Measurements from ENCODE around the gene BARX1. TPM values are rescaled to one million over a fixed set of nuclear protein-coding genes. Genes with fewer than 3 reads are reported as not detected.

Gene BARX1, protein sequence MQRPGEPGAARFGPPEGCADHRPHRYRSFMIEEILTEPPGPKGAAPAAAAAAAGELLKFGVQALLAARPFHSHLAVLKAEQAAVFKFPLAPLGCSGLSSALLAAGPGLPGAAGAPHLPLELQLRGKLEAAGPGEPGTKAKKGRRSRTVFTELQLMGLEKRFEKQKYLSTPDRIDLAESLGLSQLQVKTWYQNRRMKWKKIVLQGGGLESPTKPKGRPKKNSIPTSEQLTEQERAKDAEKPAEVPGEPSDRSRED
- not detected for total RNA-seq

DNA sequence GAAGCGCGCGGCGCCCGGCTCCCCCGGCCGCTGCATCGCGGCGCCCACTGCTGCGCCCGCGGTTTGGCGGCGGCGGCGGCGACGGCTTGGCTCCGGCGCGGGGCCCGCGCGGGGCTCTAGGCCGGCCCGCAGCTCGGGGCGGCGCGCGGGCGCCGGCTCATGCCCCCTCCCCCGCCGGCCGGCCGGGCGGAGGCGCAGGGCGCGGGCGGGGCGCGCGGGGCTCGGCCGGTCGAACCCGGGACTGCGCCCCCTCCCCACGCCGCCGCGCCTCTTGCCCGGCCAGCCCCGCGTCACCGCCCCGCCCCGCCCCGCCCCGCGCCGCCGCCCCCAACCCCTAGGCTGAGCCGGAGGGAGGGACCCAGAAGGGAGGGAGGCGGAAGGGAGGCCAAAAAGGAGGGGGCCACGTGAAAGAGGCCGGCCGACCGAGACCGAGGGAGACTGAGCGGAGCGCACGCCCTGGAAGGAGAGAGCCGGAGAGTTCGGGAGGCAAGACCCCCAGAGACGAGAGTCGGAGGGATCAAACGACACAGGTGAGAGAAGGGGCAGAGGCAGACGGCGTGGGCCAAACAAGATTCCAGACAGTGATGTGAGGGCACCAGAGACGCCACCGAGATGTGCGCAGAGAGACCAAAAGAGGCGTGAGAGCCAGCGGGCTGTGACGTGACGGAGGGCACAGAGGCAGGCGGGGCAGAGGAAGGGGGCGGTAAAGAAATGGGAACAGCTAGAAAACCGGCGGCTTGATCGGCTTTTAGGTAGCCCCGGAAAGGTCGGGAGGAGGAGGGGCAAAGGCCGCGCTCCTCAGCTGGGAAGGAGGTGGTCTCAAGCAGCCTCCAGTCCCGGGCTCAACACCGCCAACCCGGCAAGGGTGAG, at the start of gene BARX1:
TSS of gene BARX1 (minus strand) at position 245 of the 870 bp plus-strand sequence. CDS start at position 36, 209 bp downstream.
- peaks cover 60% of the 10 kb centered on the region for H3K4me1 ChIP-seq (ENCODE audit: insufficient read depth, low read length)
- H3K4me3 ChIP-seq (ENCODE audit: low read length): no peak within 1 kb of the TSS
- H3K27me3 ChIP-seq (ENCODE audit: insufficient read depth, low read length): peaks cover 92% of the 10 kb centered on the region
- H3K9me3 ChIP-seq (ENCODE audit: low read depth, low read length): no peaks in the 10 kb centered on the region

DNA sequence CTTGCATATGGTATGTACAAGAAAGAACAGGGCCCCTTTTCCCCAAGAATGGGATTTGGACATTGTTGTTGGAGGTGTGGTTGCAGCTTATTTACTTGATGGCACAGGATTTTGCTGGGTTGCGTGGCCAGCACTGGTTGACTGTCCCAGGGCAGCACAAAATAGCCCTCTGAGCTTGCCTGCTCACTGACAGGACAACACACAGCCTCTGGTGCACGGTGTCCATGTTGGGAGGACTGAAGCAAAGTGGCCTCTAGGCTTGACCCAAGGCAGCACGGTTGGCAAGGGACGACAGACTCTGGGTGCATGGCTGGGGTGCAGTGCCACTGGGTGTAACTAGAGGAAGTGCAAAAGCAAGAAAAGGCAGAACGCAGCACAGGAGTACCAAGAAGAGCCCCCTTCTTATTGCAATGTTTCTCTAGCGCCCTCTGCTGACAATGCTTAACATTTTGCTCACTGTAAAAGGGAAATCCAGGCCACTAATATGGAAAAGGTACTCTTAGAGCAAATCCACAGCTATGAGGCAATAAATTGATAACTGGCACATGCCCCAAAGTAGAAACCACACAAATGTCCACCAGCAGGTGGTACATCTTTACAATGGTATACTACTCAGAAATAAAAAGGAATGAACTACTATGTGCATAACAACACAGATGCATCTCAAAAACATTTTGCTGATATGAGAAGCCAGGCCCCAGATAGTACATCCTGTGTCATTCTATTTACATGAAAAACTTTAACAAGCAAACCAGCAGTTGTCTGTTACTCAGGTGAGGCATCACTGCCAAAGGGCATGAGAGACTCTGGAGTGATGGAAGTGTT, 47.4 kb upstream of the BARX1 start:
- Histone ChIP-seq H3K4me1 (ENCODE audit: insufficient read depth, low read length) (no peaks in the 10 kb centered on the region), H3K27me3 (ENCODE audit: insufficient read depth, low read length) (peaks cover 9% of the 10 kb centered on the region), H3K4me3 (ENCODE audit: low read length) (no peak overlapping the region), H3K9me3 (ENCODE audit: low read depth, low read length) (no peaks in the 10 kb centered on the region)

- Histone ChIP-seq H3K27me3 (ENCODE audit: insufficient read depth, low read length) (peaks cover 8% of the 10 kb centered on the region), H3K4me1 (ENCODE audit: insufficient read depth, low read length) (no peaks in the 10 kb centered on the region)
Observed at GRCh38 chr9:93996863-93997262, 41.7 kb upstream of the BARX1 start.

DNA sequence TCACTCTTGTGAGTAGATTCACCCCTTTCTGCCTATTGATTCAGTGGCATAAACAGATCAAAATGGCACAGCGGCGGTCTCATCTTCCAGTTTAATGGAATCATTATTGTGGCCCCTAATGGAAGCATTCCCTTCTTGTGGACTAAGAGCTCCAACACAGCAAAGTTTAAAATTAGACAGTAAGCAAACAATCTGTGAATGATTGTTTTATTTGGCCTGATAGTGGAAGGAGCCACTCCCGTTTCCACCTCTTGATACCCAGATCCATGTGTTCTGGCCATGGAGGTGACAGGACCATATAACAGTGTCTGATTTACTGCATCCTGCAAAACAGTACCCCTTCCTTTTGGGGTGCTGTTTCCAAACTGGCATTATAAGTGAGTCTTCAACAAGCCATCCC, 41.2 kb upstream of the BARX1 start:
- Histone ChIP-seq H3K9me3 (ENCODE audit: low read depth, low read length) (no peaks in the 10 kb centered on the region), H3K27me3 (ENCODE audit: insufficient read depth, low read length) (peaks cover 11% of the 10 kb centered on the region), H3K4me1 (ENCODE audit: insufficient read depth, low read length) (no peaks in the 10 kb centered on the region), H3K4me3 (ENCODE audit: low read length) (no peak overlapping the region)

More at GRCh38 chr9:93996863-93997262, 41.7 kb upstream of the BARX1 start:
- no peak overlapping the region for H3K4me3 ChIP-seq (ENCODE audit: low read length)
- H3K9me3 ChIP-seq (ENCODE audit: low read depth, low read length): no peaks in the 10 kb centered on the region

DNA sequence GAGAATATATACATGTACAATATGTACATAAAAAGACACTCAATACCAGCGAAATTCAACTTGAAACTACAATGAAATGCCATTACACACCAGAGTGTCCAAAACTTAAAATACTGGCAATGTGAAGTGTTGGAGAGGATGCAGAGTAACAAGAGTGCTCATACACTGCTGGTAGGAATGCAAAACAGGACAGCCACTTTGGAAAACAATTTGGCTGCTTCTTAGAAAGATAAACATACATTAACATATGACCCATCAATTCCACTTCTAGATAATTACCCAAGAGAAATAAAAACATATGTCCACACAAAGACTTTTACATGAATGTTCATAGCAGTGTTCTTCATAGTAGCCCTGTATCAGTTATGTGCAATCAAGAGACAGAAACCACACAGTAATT, 39.4 kb upstream of the BARX1 start:
- H3K27me3 ChIP-seq (ENCODE audit: insufficient read depth, low read length): peaks cover 16% of the 10 kb centered on the region
- H3K9me3 ChIP-seq (ENCODE audit: low read depth, low read length): peaks cover 8% of the 10 kb centered on the region
- H3K4me1 ChIP-seq (ENCODE audit: insufficient read depth, low read length): no peaks in the 10 kb centered on the region
- no peak overlapping the region for H3K4me3 ChIP-seq (ENCODE audit: low read length)

DNA sequence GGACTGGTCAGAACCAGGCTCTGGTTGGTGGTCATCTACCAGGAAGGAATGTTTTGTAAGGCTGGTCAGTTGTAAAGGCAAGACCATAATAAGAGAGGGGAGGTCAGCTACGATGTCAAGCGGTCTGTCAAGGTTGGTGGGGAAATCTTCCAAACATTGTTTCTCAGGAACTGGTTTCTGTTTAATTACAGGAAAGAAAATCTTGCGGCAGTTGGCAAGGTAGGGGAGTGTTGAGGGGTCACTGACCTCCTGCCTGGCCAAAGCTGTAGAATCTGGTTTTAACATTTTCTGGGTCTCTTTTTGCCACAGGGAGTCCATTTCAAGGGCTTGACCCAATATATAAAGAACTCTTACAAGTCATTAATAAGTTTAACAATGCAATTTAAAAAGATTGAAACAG, 39.0 kb upstream of the BARX1 start:
- H3K4me1 ChIP-seq (ENCODE audit: insufficient read depth, low read length): no peaks in the 10 kb centered on the region
- peaks cover 8% of the 10 kb centered on the region for H3K9me3 ChIP-seq (ENCODE audit: low read depth, low read length)
- no peak overlapping the region for H3K4me3 ChIP-seq (ENCODE audit: low read length)
- H3K27me3 ChIP-seq (ENCODE audit: insufficient read depth, low read length): peaks cover 16% of the 10 kb centered on the region

- peaks cover 18% of the 10 kb centered on the region for H3K27me3 ChIP-seq (ENCODE audit: insufficient read depth, low read length)
- H3K4me1 ChIP-seq (ENCODE audit: insufficient read depth, low read length): no peaks in the 10 kb centered on the region
- no peak overlapping the region for H3K4me3 ChIP-seq (ENCODE audit: low read length)
- peaks cover 14% of the 10 kb centered on the region for H3K9me3 ChIP-seq (ENCODE audit: low read depth, low read length)
Observed at GRCh38 chr9:93992830-93993229, 37.7 kb upstream of the BARX1 start.

GRCh38 chr9:93990448-93990847, 35.3 kb upstream of the BARX1 start:
- Histone ChIP-seq H3K9me3 (ENCODE audit: low read depth, low read length) (peaks cover 28% of the 10 kb centered on the region), H3K4me1 (ENCODE audit: insufficient read depth, low read length) (no peaks in the 10 kb centered on the region), H3K4me3 (ENCODE audit: low read length) (no peak overlapping the region), H3K27me3 (ENCODE audit: insufficient read depth, low read length) (peaks cover 24% of the 10 kb centered on the region)

DNA sequence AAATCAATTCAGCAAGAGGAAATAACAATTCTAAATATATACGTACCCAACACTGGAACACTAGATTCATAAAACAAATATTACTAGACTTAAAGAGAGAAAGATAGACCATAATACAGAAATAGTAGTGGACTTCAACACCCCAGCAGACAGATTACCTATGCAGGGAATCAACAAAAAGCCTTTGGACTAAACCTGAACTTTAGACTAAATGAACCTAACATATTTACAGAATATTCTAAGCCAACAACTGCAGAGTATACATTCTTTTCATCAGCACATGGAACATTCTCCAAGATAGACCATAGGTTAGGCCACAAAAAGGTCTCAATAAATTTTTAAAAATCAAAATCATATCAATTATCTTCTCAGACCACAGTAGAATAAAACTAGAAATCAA, 32.9 kb upstream of the BARX1 start:
- H3K27me3 ChIP-seq (ENCODE audit: insufficient read depth, low read length): peaks cover 25% of the 10 kb centered on the region
- no peaks in the 10 kb centered on the region for H3K4me1 ChIP-seq (ENCODE audit: insufficient read depth, low read length)
- no peak overlapping the region for H3K4me3 ChIP-seq (ENCODE audit: low read length)
- peaks cover 28% of the 10 kb centered on the region for H3K9me3 ChIP-seq (ENCODE audit: low read depth, low read length)

DNA sequence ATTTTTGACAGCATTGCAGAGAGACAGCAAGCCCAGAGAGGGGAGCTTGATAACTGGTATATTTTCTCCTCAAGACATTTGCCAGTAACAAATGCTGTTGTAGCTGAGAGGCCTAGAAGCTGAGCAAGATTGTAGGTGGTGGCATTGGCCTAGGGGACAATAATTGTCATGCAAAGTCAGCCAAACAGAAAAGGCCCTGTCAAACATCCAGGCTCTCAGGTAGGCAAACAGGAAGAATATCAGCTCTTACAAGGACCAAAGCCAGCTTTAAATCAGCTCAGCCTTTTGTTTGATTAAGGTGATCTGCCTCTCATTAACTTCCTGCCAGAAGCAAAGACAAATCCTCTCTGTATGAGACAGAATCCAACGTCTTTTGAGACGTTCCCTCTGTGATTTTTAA, 29.7 kb upstream of the BARX1 start:
- H3K9me3 ChIP-seq (ENCODE audit: low read depth, low read length): peaks cover 21% of the 10 kb centered on the region
- no peaks in the 10 kb centered on the region for H3K4me1 ChIP-seq (ENCODE audit: insufficient read depth, low read length)
- no peak overlapping the region for H3K4me3 ChIP-seq (ENCODE audit: low read length)
- H3K27me3 ChIP-seq (ENCODE audit: insufficient read depth, low read length): peaks cover 15% of the 10 kb centered on the region

GRCh38 chr9:93983875-93984274, 28.7 kb upstream of the BARX1 start:
- Histone ChIP-seq H3K27me3 (ENCODE audit: insufficient read depth, low read length) (peaks cover 15% of the 10 kb centered on the region), H3K4me3 (ENCODE audit: low read length) (no peak overlapping the region), H3K4me1 (ENCODE audit: insufficient read depth, low read length) (no peaks in the 10 kb centered on the region), H3K9me3 (ENCODE audit: low read depth, low read length) (peaks cover 20% of the 10 kb centered on the region)

GRCh38 chr9:93979721-93980120, 24.6 kb upstream of the BARX1 start:
- H3K4me1 ChIP-seq (ENCODE audit: insufficient read depth, low read length): no peaks in the 10 kb centered on the region
- H3K27me3 ChIP-seq (ENCODE audit: insufficient read depth, low read length): peaks cover 2% of the 10 kb centered on the region
- H3K4me3 ChIP-seq (ENCODE audit: low read length): no peak overlapping the region
- H3K9me3 ChIP-seq (ENCODE audit: low read depth, low read length): no peaks in the 10 kb centered on the region

DNA sequence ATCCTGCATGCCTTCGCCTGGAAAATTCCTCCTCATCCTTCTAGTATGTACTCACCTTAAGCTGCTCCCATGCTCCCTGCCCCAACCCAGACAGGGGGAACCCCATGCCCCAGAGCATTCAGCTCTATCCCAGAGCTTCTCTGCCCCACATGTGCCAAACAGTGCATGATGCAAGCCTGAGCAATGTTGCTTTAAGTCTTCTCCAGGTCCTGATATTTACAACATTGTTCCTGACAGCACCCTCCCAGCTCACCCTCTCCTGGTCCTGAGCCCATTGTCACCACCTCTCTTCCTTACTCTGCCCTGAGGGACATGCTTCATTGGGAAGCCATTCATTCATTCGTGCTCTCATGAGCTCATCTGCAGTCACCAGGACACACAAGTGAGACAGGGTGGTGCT, 23.4 kb upstream of the BARX1 start:
- Histone ChIP-seq H3K4me1 (ENCODE audit: insufficient read depth, low read length) (no peaks in the 10 kb centered on the region), H3K9me3 (ENCODE audit: low read depth, low read length) (no peaks in the 10 kb centered on the region), H3K27me3 (ENCODE audit: insufficient read depth, low read length) (no peaks in the 10 kb centered on the region), H3K4me3 (ENCODE audit: low read length) (no peak overlapping the region)

DNA sequence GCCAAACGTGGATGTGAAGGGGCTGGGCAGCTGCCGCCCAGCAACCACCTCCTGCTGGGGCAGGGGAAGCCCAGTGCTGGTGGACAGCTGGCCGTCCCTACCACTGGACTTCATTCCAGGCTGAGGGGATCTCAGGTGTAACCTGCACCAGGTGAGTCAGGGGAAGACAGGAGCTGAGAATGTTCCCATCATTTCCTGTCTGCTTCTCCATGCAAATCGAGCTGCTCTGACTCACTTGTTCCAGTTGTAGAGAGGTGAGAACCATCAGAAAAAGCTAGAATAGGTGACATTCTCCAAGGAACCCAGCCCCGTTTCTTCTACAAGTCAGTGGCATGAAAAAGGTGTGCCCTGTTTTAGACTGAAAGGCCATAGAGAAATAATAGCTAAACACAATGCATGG, 21.8 kb upstream of the BARX1 start:
- no peaks in the 10 kb centered on the region for H3K27me3 ChIP-seq (ENCODE audit: insufficient read depth, low read length)
- H3K4me3 ChIP-seq (ENCODE audit: low read length): no peak overlapping the region
- no peaks in the 10 kb centered on the region for H3K9me3 ChIP-seq (ENCODE audit: low read depth, low read length)
- H3K4me1 ChIP-seq (ENCODE audit: insufficient read depth, low read length): no peaks in the 10 kb centered on the region

- Histone ChIP-seq H3K4me3 (ENCODE audit: low read length) (no peak overlapping the region), H3K27me3 (ENCODE audit: insufficient read depth, low read length) (no peaks in the 10 kb centered on the region), H3K9me3 (ENCODE audit: low read depth, low read length) (no peaks in the 10 kb centered on the region)
Observed at GRCh38 chr9:93976081-93976480, 20.9 kb upstream of the BARX1 start.

More at GRCh38 chr9:93976081-93976480, 20.9 kb upstream of the BARX1 start:
- no peaks in the 10 kb centered on the region for H3K4me1 ChIP-seq (ENCODE audit: insufficient read depth, low read length)

Measured in mononuclear cell (primary cell).